GM12873 (cell line): Measurements from ENCODE around the gene UBAC1.

ENCODE experiments used
- CTCF ChIP-seq: IDR thresholded peaks from 2 replicates; pipeline ENCODE4 v1.5.1; 2012; ENCODE audit warnings: low read depth, mild to moderate bottlenecking, moderate library complexity, low read length, control low read depth; ENCODE audit not compliant: insufficient read depth; ENCODE audit errors: missing control alignments

UBAC1 gene

DNA sequence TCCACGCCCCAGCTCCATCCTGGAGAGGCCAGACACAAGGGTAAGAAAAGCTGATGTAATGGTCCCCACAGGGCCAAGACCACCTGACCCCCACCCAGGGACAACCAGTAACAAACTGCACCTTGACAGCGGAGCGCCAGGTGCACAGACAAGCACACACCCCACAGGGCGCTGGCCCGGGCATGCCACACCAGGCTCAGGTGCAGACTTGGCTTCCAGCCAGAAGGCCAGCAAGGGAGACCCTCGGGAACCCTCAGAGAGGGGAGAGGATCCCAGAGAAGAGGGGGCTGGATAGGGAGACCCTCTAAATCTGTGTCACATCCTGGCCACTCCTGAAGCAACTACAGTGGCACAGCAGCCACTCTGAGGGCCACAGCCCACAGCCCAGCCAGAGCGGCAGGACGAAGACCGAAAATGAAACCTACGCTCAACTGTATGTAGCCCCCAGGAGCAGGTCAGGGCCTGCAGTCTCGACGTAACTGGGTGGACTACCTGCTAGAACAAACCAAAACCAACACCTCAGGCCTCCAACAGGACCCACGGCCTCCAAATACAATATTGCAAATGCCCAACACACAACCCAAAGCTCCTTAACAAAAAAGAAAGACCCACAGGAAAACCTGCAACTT lies 72.3 kb downstream of the UBAC1 start:
- no peak for TF ChIP-seq CTCF

- TF ChIP-seq CTCF: no peak
These were observed 72.9 kb downstream of the UBAC1 start for GRCh38 chr9:135888126-135888765.

GRCh38 chr9:135887585-135888050 lies 73.6 kb downstream of the UBAC1 start:
- TF ChIP-seq CTCF: peak; percentile 26

- no peak for TF ChIP-seq CTCF
These were observed 74.1 kb downstream of the UBAC1 start for GRCh38 chr9:135887021-135887507.

GRCh38 chr9:135886147-135886981 lies 74.8 kb downstream of the UBAC1 start:
- TF ChIP-seq CTCF: no peak

DNA sequence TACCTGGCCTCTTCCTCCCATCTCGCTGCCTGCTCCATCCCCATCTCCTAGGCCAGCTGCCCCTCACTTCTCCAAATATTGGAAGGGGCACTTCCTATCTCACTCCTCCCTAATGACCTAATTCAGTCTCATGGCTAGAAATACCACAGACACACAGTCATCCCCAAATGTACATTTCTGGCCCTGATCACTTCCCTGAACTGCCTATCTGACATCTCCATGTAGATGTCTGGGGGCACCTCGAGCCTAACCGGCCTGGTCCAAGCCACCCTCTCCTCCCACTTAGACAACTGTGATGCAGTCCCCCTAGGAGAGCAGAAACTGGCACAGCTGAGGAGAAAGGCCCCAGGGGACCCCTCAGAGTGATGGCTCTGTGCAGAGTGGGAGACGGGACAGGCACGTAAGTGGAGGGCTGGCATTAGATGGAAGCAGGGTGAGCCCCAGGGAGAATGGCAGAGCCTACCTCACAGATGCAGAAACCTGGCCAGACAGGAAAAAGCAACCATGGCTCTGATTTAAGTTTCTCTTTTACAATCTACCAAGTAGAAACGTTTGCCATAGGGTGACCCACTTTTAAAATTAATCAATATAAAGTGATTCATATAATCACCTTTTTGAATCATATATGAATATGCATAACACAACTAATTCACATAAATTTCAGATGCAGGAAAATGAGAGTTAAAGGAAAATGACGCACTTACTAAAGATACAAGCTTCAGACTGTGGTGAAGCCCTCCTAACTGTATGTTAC lies 75.9 kb downstream of the UBAC1 start:
- no peak for TF ChIP-seq CTCF
